DND-41 (cell line): ENCODE data around the gene TMCC1.

Source experiments
- EZH2 ChIP-seq: IDR thresholded peaks from 3 replicates; pipeline ENCODE4 v1.6.1; 2012; ENCODE audit warnings: borderline replicate concordance, low read depth, mild to moderate bottlenecking, moderate library complexity, low read length, inconsistent platforms; ENCODE audit not compliant: severe bottlenecking
- TF ChIP-seq, protein P1 (sequence below): IDR thresholded peaks from 2 replicates; pipeline ENCODE4 v1.5.1; 2012; ENCODE audit warnings: borderline replicate concordance, low read length, moderate library complexity, mild to moderate bottlenecking; ENCODE audit not compliant: poor library complexity, severe bottlenecking; ENCODE audit errors: extremely low read depth

DNA sequence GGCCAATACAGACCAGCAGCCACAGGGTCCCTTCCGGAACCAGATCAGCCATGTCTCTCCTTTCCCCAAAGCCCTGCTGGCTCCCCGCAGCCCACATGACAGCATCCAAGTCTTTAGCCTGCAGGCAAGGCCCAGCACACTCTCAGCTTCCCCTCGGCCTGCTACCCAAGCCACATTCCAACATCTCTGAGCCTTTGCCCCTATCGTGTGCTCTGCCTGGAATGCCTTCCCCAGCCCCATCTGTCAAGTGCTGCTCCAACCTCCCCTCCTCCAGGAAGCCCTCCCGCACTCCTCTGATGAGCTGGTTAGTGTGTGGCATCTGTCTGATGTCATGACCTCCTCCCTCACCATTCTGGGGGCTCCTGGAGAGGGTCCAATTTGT, 295.5 kb downstream of the TMCC1 start:
- TF ChIP-seq, protein P1, sequence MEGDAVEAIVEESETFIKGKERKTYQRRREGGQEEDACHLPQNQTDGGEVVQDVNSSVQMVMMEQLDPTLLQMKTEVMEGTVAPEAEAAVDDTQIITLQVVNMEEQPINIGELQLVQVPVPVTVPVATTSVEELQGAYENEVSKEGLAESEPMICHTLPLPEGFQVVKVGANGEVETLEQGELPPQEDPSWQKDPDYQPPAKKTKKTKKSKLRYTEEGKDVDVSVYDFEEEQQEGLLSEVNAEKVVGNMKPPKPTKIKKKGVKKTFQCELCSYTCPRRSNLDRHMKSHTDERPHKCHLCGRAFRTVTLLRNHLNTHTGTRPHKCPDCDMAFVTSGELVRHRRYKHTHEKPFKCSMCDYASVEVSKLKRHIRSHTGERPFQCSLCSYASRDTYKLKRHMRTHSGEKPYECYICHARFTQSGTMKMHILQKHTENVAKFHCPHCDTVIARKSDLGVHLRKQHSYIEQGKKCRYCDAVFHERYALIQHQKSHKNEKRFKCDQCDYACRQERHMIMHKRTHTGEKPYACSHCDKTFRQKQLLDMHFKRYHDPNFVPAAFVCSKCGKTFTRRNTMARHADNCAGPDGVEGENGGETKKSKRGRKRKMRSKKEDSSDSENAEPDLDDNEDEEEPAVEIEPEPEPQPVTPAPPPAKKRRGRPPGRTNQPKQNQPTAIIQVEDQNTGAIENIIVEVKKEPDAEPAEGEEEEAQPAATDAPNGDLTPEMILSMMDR: no peak
- TF ChIP-seq EZH2: no peak
